Brain microvascular endothelial cell (primary cell): ENCODE results near the gene ATP2B3.

ENCODE experiments used
- DNase-seq: peaks from one replicate; pipeline ENCODE4 v3.0.0-alpha.2; 2020
- H3K27ac ChIP-seq: fragments of 250-450 bp; sonication (Bioruptor Pico); 2 replicates; pipeline ENCODE4 v1.5.1; 2020; ENCODE audit warnings: mild to moderate bottlenecking, moderate library complexity
- H3K27me3 ChIP-seq: fragments of 250-450 bp; sonication (Bioruptor Pico); replicated peaks from 2 replicates; pipeline ENCODE4 v1.5.1; 2020; ENCODE audit warnings: mild to moderate bottlenecking
- H3K36me3 ChIP-seq: fragments of 250-450 bp; sonication (Bioruptor Pico); replicated peaks from 2 replicates; pipeline ENCODE4 v1.5.1; 2020; ENCODE audit warnings: mild to moderate bottlenecking
- H3K4me3 ChIP-seq: 2 replicates; pipeline ENCODE4 v1.5.1; 2011; ENCODE audit warnings: low read depth, mild to moderate bottlenecking, control low read depth, low read length, moderate library complexity
- CTCF ChIP-seq: IDR thresholded peaks from 2 replicates; pipeline ENCODE4 v1.5.1; 2011; ENCODE audit warnings: low read depth, mild to moderate bottlenecking, moderate library complexity, low read length, control low read depth, inconsistent platforms; ENCODE audit errors: missing control alignments
- in situ Hi-C: cut with HindIII; loops from 2 replicates; pipeline ENCODE4 v1.10.0; 2017; ENCODE audit warnings: low sequenced_read_pairs, low pct_ligation_motif_present

The ATP2B3 gene

GRCh38 chrX:153477364-153477857 is 40.0 kb upstream of the ATP2B3 start:
- no peak for DNase-seq
- Histone ChIP-seq H3K36me3 (no peaks in the 10 kb centered on the region), H3K27ac (no peak overlapping the region), H3K27me3 (no peaks in the 10 kb centered on the region), H3K4me3 (no peak overlapping the region)
- no peak for TF ChIP-seq CTCF
- in situ Hi-C loops = no loop called here

GRCh38 chrX:153477901-153478300 is 39.5 kb upstream of the ATP2B3 start:
- no peak for DNase-seq
- no peak overlapping the region for H3K27ac ChIP-seq
- TF ChIP-seq CTCF = no peak
- H3K36me3 ChIP-seq = no peaks in the 10 kb centered on the region
- no peaks in the 10 kb centered on the region for H3K27me3 ChIP-seq
- in situ Hi-C loops = no loop called here
- no peak overlapping the region for H3K4me3 ChIP-seq

GRCh38 chrX:153478746-153479145 is 38.7 kb upstream of the ATP2B3 start:
- Histone ChIP-seq H3K27me3 (no peaks in the 10 kb centered on the region), H3K27ac (no peak overlapping the region), H3K36me3 (no peaks in the 10 kb centered on the region), H3K4me3 (no peak overlapping the region)
- no peak for TF ChIP-seq CTCF
- in situ Hi-C loops = no loop called here
- DNase-seq = no peak

- H3K36me3 ChIP-seq = no peaks in the 10 kb centered on the region
- no peak overlapping the region for H3K4me3 ChIP-seq
- H3K27me3 ChIP-seq = no peaks in the 10 kb centered on the region
- DNase-seq = no peak
- no peak for TF ChIP-seq CTCF
- H3K27ac ChIP-seq = no peak overlapping the region
- in situ Hi-C loops = no loop called here
Measured at GRCh38 chrX:153481043-153481442, 36.4 kb upstream of the ATP2B3 start.

- H3K27ac ChIP-seq = no peak overlapping the region
- DNase-seq = no peak
- H3K27me3 ChIP-seq = no peaks in the 10 kb centered on the region
- in situ Hi-C loops = no loop called here
- TF ChIP-seq CTCF = no peak
- no peak overlapping the region for H3K4me3 ChIP-seq
- no peaks in the 10 kb centered on the region for H3K36me3 ChIP-seq
Measured at GRCh38 chrX:153482376-153483015, 34.9 kb upstream of the ATP2B3 start.
